BE2C (cell line): ENCODE measurements around the gene C5orf47.

Experiments used
- DNase-seq: peaks from one replicate; pipeline ENCODE4 v3.0.0-alpha.2; 2020
- H3K27me3 ChIP-seq: fragments of 250-450 bp; sonication (Bioruptor Pico); 2 replicates; pipeline ENCODE4 v1.5.1; 2020; ENCODE audit warnings: mild to moderate bottlenecking
- H3K36me3 ChIP-seq: fragments of 250-450 bp; sonication (Bioruptor Pico); 2 replicates; pipeline ENCODE4 v1.5.1; 2020; ENCODE audit warnings: mild to moderate bottlenecking
- H3K4me1 ChIP-seq: fragments of 250-450 bp; sonication (Bioruptor Pico); 2 replicates; pipeline ENCODE4 v1.5.1; 2020
- H3K4me3 ChIP-seq: 2 replicates; pipeline ENCODE4 v1.5.1; 2011; ENCODE audit warnings: low read depth, low read length
- H3K9me3 ChIP-seq: fragments of 250-450 bp; sonication (Bioruptor Pico); 2 replicates; pipeline ENCODE4 v1.5.1; 2020
- CTCF ChIP-seq: IDR thresholded peaks from 2 replicates; pipeline ENCODE4 v1.5.1; 2012; ENCODE audit warnings: mild to moderate bottlenecking, low read depth, low read length

C5orf47 gene

GRCh38 chr5:173961418-173961817 lies 27.6 kb upstream of the C5orf47 start:
- Histone ChIP-seq H3K4me1 (no peaks in the 10 kb centered on the region), H3K27me3 (no peaks in the 10 kb centered on the region), H3K4me3 (no peak overlapping the region), H3K36me3 (peaks cover 4% of the 10 kb centered on the region), H3K9me3 (no peaks in the 10 kb centered on the region)
- no peak for DNase-seq
- no peak for TF ChIP-seq CTCF

- no peaks in the 10 kb centered on the region; the same call in none of the 2 replicates for H3K36me3 ChIP-seq
- DNase-seq: no peak
- H3K27me3 ChIP-seq: no peaks in the 10 kb centered on the region
- H3K4me3 ChIP-seq: no peak overlapping the region; the same call in 1 of the 2 replicates
- H3K4me1 ChIP-seq: no peaks in the 10 kb centered on the region
- TF ChIP-seq CTCF: no peak
- H3K9me3 ChIP-seq: no peaks in the 10 kb centered on the region
These were observed 26.5 kb upstream of the C5orf47 start for GRCh38 chr5:173962436-173962972.

- DNase-seq: no peak
- no peaks in the 10 kb centered on the region for H3K9me3 ChIP-seq
- H3K36me3 ChIP-seq: no peaks in the 10 kb centered on the region; the same call in none of the 2 replicates
- no peaks in the 10 kb centered on the region for H3K27me3 ChIP-seq
- peaks cover 4% of the 10 kb centered on the region for H3K4me1 ChIP-seq
- H3K4me3 ChIP-seq: peak overlapping the region; percentile 70
- TF ChIP-seq CTCF: no peak
These were observed 25.7 kb upstream of the C5orf47 start for GRCh38 chr5:173963182-173963838.

DNA sequence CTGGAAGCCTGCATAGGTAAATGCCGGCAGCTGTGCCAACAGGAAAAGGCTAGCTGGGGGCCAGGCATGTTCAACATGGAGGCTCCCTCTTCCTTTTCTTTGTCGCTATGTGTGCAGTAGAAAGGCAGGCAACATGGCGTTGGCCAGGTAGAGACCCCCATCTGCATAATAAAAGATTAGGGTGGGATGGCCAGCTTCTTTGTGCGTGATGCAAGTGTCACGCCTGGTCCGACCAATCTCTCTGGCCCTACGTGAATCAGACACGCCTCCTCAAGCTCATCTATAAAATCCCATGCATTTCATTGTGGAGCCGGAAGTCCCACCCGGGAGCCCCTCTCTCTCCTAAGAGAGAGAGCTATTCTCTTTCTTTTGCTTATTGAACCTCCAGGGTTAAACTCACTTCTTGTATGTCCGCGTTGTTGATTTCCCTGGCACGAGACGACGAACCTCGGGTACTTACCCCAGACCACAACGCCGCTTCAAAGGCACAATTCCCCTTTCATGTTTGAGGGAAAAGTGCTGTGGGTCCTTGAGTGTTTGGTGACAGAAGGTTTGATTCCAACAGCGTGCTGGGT lies 25.0 kb upstream of the C5orf47 start:
- Histone ChIP-seq H3K4me1 (peaks cover 4% of the 10 kb centered on the region), H3K9me3 (no peaks in the 10 kb centered on the region), H3K36me3 (no peaks in the 10 kb centered on the region; the same call in none of the 2 replicates), H3K27me3 (no peaks in the 10 kb centered on the region), H3K4me3 (peak overlapping the region; percentile 70)
- TF ChIP-seq CTCF: no peak
- DNase-seq: peak; percentile 64

GRCh38 chr5:173964506-173964905 lies 24.5 kb upstream of the C5orf47 start:
- DNase-seq: no peak
- no peaks in the 10 kb centered on the region; the same call in 1 of the 2 replicates for H3K36me3 ChIP-seq
- no peak overlapping the region for H3K4me3 ChIP-seq
- H3K27me3 ChIP-seq: no peaks in the 10 kb centered on the region
- H3K9me3 ChIP-seq: no peaks in the 10 kb centered on the region
- peaks cover 4% of the 10 kb centered on the region for H3K4me1 ChIP-seq
- no peak for TF ChIP-seq CTCF

DNA sequence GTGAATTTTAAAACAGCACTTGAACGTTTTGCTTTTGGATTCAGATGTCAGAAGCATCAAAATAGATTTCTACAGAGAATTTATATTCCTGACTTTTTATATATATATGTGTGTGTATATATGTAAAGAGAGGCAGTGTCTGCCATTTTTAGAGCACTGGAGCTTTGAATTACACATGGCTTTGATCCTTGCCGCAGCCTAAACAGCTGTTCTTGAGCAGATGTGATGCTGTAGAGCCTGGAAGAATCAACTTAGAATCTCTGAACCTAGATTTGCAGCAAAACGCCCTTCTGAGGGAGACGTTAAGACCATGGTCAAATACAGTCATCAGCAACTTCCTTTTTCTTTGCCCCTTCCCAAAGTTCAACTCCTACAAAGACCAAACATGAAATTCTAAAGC lies 21.7 kb upstream of the C5orf47 start:
- no peak for DNase-seq
- Histone ChIP-seq H3K4me3 (no peak overlapping the region), H3K9me3 (no peaks in the 10 kb centered on the region), H3K36me3 (no peaks in the 10 kb centered on the region), H3K27me3 (no peaks in the 10 kb centered on the region), H3K4me1 (peaks cover 4% of the 10 kb centered on the region)
- TF ChIP-seq CTCF: no peak
